Thyroid gland (tissue), 4 donors: ENCODE measurements around the gene KIF3A. TPM values are rescaled to one million over a fixed set of nuclear protein-coding genes. Genes with fewer than 3 reads are reported as not detected.

Source experiments
- DNase-seq, 2 donors: peaks; one replicate each; pipeline ENCODE4 v3.0.0-alpha.2; 2019
- H3K27ac ChIP-seq, 3 donors: fragments of 200-600 bp; sonication (generic); 1 replicate in 2 of 3; 2 replicates in 1 of 3; pipeline ENCODE4 v1.5.1; 2016 to 2019; ENCODE audit warnings: mild to moderate bottlenecking in 1 of 3, moderate library complexity in 1 of 3
- H3K27me3 ChIP-seq: fragments of 200-600 bp; sonication (generic); one replicate; pipeline ENCODE4 v1.5.1; 2019
- H3K36me3 ChIP-seq, 2 donors: fragments of 200-600 bp; sonication (generic); one replicate each; pipeline ENCODE4 v1.5.1; 2016 to 2019
- H3K4me1 ChIP-seq, 2 donors: fragments of 200-600 bp; sonication (generic); one replicate each; pipeline ENCODE4 v1.5.1; 2017 to 2019
- H3K4me3 ChIP-seq, 3 donors: fragments of 200-600 bp; sonication (generic); replicated peaks in 1 of 3; 1 replicate in 2 of 3; 2 replicates in 1 of 3; pipeline ENCODE4 v1.5.1; 2016; ENCODE audit warnings: mild to moderate bottlenecking in 1 of 3
- H3K9me3 ChIP-seq: fragments of 200-600 bp; sonication (generic); one replicate; pipeline ENCODE4 v1.5.1; 2017
- POLR2A ChIP-seq, 2 donors: fragments of 450-650 bp; IDR thresholded peaks; one replicate each; pipeline ENCODE4 v1.6.1; 2017; ENCODE audit warnings: antibody characterized with exemption in 2 of 2, mild to moderate bottlenecking in 2 of 2, moderate library complexity in 1 of 2
- WGBS, 2 donors: methylation state at CpG; one replicate each; pipeline ENCODE4 v1.1.5; 2017; 5-methylcytosine and 5-hydroxymethylcytosine counted together
- intact Hi-C: fragments of 100-400 bp; cut with DNase I; formaldehyde crosslinking; loops from one replicate; pipeline ENCODE4 v1.15.1; 2023
- total RNA-seq, 4 donors: library from RNA; depleted of rRNA; stranded (reverse); fragments of >200 nt; gene quantifications; one replicate each; pipeline ENCODE4 v1.2.3, GENCODE V29; 2016
- TF ChIP-seq, protein P1 (sequence below), 6 experiments: fragments of 200-600 bp in 3 of 6; fragments of 450-650 bp in 3 of 6; sonication (generic) in 3 of 6; IDR thresholded peaks; one replicate each; pipeline ENCODE4 v1.5.1; 2016 to 2019; ENCODE audit warnings: antibody characterized with exemption in 6 of 6, mild to moderate bottlenecking in 2 of 6, inconsistent platforms in 1 of 6, moderate library complexity in 1 of 6

KIF3A gene
- total RNA-seq, 4 donors from 2014 or later = 8.2 to 12.2 (median 10.5) TPM

GRCh38 chr5:132659598-132660493 lies 77.5 kb downstream of the KIF3A start:
- TF ChIP-seq POLR2A (IDR thresholded peaks at IDR 0.05) = no peak
- TF ChIP-seq, protein P1, sequence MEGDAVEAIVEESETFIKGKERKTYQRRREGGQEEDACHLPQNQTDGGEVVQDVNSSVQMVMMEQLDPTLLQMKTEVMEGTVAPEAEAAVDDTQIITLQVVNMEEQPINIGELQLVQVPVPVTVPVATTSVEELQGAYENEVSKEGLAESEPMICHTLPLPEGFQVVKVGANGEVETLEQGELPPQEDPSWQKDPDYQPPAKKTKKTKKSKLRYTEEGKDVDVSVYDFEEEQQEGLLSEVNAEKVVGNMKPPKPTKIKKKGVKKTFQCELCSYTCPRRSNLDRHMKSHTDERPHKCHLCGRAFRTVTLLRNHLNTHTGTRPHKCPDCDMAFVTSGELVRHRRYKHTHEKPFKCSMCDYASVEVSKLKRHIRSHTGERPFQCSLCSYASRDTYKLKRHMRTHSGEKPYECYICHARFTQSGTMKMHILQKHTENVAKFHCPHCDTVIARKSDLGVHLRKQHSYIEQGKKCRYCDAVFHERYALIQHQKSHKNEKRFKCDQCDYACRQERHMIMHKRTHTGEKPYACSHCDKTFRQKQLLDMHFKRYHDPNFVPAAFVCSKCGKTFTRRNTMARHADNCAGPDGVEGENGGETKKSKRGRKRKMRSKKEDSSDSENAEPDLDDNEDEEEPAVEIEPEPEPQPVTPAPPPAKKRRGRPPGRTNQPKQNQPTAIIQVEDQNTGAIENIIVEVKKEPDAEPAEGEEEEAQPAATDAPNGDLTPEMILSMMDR (IDR thresholded peaks at IDR 0.05) = no peak
- Histone ChIP-seq H3K36me3 (no peaks in the 10 kb centered on the region), H3K27me3 (no peaks in the 10 kb centered on the region), H3K27ac (no peak overlapping the region), H3K4me3 (no peak overlapping the region), H3K9me3 (no peaks in the 10 kb centered on the region), H3K4me1 (peaks cover 4 to 11% of the 10 kb centered on the region in 2 donors)
- 90 to 92% methylated on average over 16 to 23 of the region's 23 CpGs for WGBS, 2 donors
- no peak for DNase-seq
- intact Hi-C loops = no loop called here

DNA sequence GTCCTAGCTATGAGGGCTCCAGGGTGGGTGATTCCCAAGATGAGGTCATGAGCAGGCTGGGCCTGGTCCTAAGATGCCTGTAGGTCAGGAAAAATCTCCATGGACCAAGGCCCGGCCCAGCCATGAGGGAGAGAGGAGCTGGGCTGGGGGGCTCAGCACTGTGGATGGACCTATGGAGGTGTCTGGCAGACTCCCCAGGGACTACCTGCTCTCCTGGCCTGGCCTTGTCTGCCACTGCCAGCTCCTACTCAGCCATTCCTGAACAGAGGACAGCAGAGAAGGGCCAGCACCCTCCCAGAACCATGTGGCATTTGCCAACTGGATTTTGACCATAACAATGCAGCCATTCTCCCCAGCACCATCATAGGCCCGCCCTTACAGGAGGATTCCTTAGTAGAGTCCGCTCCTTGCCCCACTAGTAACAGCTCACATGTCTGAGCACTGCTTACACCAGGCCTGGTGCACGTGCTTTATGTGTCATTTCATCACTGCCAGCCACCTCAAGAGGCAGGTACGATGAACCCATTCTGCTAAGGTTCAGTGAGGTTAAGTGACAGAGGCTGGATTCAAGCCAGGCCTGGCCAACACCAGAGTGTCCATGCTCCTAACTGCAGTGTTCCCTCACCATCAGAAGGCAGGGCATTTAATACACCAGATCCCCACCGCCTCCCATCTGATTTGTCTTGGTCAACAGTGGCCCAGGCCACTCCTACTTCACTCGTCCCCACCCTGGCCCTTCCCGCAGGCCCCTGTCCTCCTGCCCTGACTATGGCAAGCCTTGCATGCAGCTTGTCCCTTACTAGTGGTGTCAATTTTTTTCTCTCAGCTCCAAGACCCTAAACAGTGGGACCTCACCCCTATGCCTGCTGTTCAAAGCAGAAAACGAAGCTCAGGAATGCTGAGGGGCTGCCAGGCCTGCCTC lies 78.7 kb downstream of the KIF3A start:
- peaks cover 4 to 11% of the 10 kb centered on the region in 2 donors for H3K4me1 ChIP-seq
- 83 to 87% methylated on average over 9 of the region's 9 CpGs for WGBS, 2 donors
- H3K27me3 ChIP-seq = no peaks in the 10 kb centered on the region
- peak; percentile 27 to 42 for DNase-seq
- H3K4me3 ChIP-seq = no peak overlapping the region
- H3K9me3 ChIP-seq = no peaks in the 10 kb centered on the region
- no peaks in the 10 kb centered on the region for H3K36me3 ChIP-seq
- TF ChIP-seq, protein P1 (IDR thresholded peaks at IDR 0.05) = no peak
- TF ChIP-seq POLR2A (IDR thresholded peaks at IDR 0.05) = no peak
- intact Hi-C loops = no loop called here
- H3K27ac ChIP-seq = no peak overlapping the region

- no peak within 1 kb of the TSS for H3K27ac ChIP-seq
- intact Hi-C loops = no loop called here
- H3K27me3 ChIP-seq = no peaks in the 10 kb centered on the region
- H3K4me3 ChIP-seq = no peak within 1 kb of the TSS
- WGBS, 2 donors = 96 to 98% methylated on average over 12 of the region's 12 CpGs
- H3K4me1 ChIP-seq = peaks cover 4 to 11% of the 10 kb centered on the region in 2 donors
- DNase-seq = no peak
- H3K9me3 ChIP-seq = no peaks in the 10 kb centered on the region
- TF ChIP-seq POLR2A (IDR thresholded peaks at IDR 0.05) = no peak
- TF ChIP-seq, protein P1 (IDR thresholded peaks at IDR 0.05) = no peak
- H3K36me3 ChIP-seq = no peaks in the 10 kb centered on the region
Measured at GRCh38 chr5:132657676-132658380, 79.5 kb downstream of the KIF3A start, which contains the start of gene IL13. IL13 (plus strand) TSS chr5:132658173; CDS start chr5:132658187, 14 bp downstream.

- intact Hi-C loops = no loop called here
- Histone ChIP-seq H3K27me3 (no peaks in the 10 kb centered on the region), H3K4me3 (no peak overlapping the region)
Measured at GRCh38 chr5:132656774-132657355, 80.5 kb downstream of the KIF3A start.

More at GRCh38 chr5:132656774-132657355, 80.5 kb downstream of the KIF3A start:
- TF ChIP-seq POLR2A (IDR thresholded peaks at IDR 0.05) = no peak
- TF ChIP-seq, protein P1 (IDR thresholded peaks at IDR 0.05) = no peak
- Histone ChIP-seq H3K36me3 (no peaks in the 10 kb centered on the region), H3K4me1 (peaks cover 4 to 11% of the 10 kb centered on the region in 2 donors), H3K27ac (no peak overlapping the region), H3K9me3 (no peaks in the 10 kb centered on the region)
- no peak for DNase-seq
- WGBS, 2 donors = 66 to 74% methylated on average over 10 to 12 of the region's 12 CpGs
